Neural progenitor cell (in vitro differentiated cells): ENCODE measurements around the gene NHLH1. TPM values are rescaled to one million over a fixed set of nuclear protein-coding genes. Genes with fewer than 3 reads are reported as not detected.
A peak's percentile ranks its signal among the peaks of the same experiment; 100 is the strongest.

Experiments
- DNase-seq: peaks from one replicate; pipeline ENCODE4 v3.0.0-alpha.2; 2016; ENCODE audit warnings: low spot score
- H2AFZ ChIP-seq: fragments of 200-600 bp; sonication (generic); replicated peaks from 2 replicates; pipeline ENCODE4 v1.6.1; 2016; ENCODE audit warnings: antibody characterized with exemption
- H3F3A ChIP-seq: fragments of 200-600 bp; sonication (generic); 2 replicates; pipeline ENCODE4 v1.6.1; 2016; ENCODE audit warnings: antibody characterized with exemption, low read depth
- H3K27ac ChIP-seq: fragments of 200-600 bp; sonication (generic); 2 replicates; pipeline ENCODE4 v1.5.1; 2016; ENCODE audit warnings: mild to moderate bottlenecking
- H3K27me3 ChIP-seq: fragments of 200-600 bp; sonication (generic); 2 replicates; pipeline ENCODE4 v1.6.1; 2016; ENCODE audit warnings: mild to moderate bottlenecking, moderate library complexity
- H3K36me3 ChIP-seq: fragments of 200-600 bp; sonication (generic); 2 replicates; pipeline ENCODE4 v1.5.1; 2016
- H3K4me1 ChIP-seq: fragments of 200-600 bp; sonication (generic); 2 replicates; pipeline ENCODE4 v1.6.1; 2016; ENCODE audit warnings: mixed run types
- H3K4me2 ChIP-seq: fragments of 200-600 bp; sonication (generic); 2 replicates; pipeline ENCODE4 v1.6.1; 2016
- H3K4me3 ChIP-seq: fragments of 200-600 bp; sonication (generic); 2 replicates; pipeline ENCODE4 v1.5.1; 2016
- H3K79me2 ChIP-seq: fragments of 200-600 bp; sonication (generic); 2 replicates; pipeline ENCODE4 v1.6.1; 2016; ENCODE audit warnings: low read depth
- H3K9ac ChIP-seq: fragments of 200-600 bp; sonication (generic); 2 replicates; pipeline ENCODE4 v1.6.1; 2016
- H3K9me3 ChIP-seq: fragments of 200-600 bp; sonication (generic); 2 replicates; pipeline ENCODE4 v1.5.1; 2016; ENCODE audit warnings: low read depth
- H4K20me1 ChIP-seq: fragments of 200-600 bp; sonication (generic); 2 replicates; pipeline ENCODE4 v1.6.1; 2016; ENCODE audit warnings: low read depth
- H3K27ac Mint-ChIP-seq: 3 replicates; pipeline ENCODE4 v1.8.0; 2021; ENCODE audit warnings: mixed read lengths
- H3K27me3 Mint-ChIP-seq: 2 replicates; pipeline ENCODE4 v1.8.0; 2022; ENCODE audit warnings: low read depth, mild to moderate bottlenecking, inconsistent platforms, moderate library complexity, mixed read lengths; ENCODE audit not compliant: insufficient read depth
- H3K36me3 Mint-ChIP-seq: 3 replicates; pipeline ENCODE4 v1.8.0; 2021; ENCODE audit warnings: mixed read lengths
- H3K4me1 Mint-ChIP-seq: 3 replicates; pipeline ENCODE4 v1.8.0; 2021; ENCODE audit warnings: mixed read lengths
- H3K4me3 Mint-ChIP-seq: 3 replicates; pipeline ENCODE4 v1.8.0; 2021; ENCODE audit warnings: mild to moderate bottlenecking, moderate library complexity, mixed read lengths
- H3K9me3 Mint-ChIP-seq: 3 replicates; pipeline ENCODE4 v1.8.0; 2020; ENCODE audit warnings: mixed read lengths
- EZH2 ChIP-seq: fragments of 200-600 bp; sonication (generic); IDR thresholded peaks from 2 replicates; pipeline ENCODE4 v1.6.1; 2017; ENCODE audit warnings: antibody characterized with exemption, mild to moderate bottlenecking, moderate library complexity
- EZH2phosphoT487 ChIP-seq: fragments of 200-600 bp; sonication (generic); IDR thresholded peaks from 2 replicates; pipeline ENCODE4 v1.6.1; 2017; ENCODE audit warnings: antibody characterized with exemption
- total RNA-seq: library from RNA; depleted of rRNA; stranded (reverse); fragments of >200 nt; gene quantifications from 2 replicates; pipeline ENCODE4 v1.2.3, GENCODE V29; 2015; ENCODE audit warnings: low replicate concordance
- TF ChIP-seq, protein P1 (sequence below): fragments of 200-600 bp; sonication (generic); IDR thresholded peaks from 2 replicates; pipeline ENCODE4 v1.5.1; 2017; ENCODE audit warnings: antibody characterized with exemption, mild to moderate bottlenecking

NHLH1 gene
- total RNA-seq, 1 donor from 2014 or later = 0.07 TPM

GRCh38 chr1:160342953-160343869, 23.7 kb upstream of the NHLH1 start, which contains the start of the genes COPA and NCSTN:
COPA (minus strand) TSS chr1:160343250; CDS start chr1:160343170, 80 bp downstream.
NCSTN (plus strand) TSS chr1:160343383; CDS start chr1:160343397, 14 bp downstream.
- H3K36me3 Mint-ChIP-seq = peaks cover 13% of the 10 kb centered on the region
- H3K27me3 ChIP-seq = no peaks in the 10 kb centered on the region

DNA sequence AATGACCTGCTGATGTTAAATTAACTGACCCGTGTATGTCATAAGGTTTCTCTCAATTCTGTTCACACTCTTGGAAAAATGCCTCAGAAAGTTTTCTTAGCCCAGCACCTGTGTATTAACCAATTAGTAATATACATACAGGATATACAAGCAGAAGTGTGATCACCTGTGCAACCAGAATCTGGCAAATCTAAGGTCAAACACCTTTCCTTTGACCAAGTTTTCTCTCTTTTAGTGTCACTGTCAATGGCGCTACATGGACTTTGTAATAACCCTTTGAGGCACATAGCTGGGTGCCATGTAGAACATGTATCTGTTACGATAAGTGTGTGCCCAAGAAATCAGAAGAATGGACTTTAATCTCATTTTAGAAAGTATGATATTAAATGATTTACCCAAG, 22.6 kb upstream of the NHLH1 start:
- Mint-ChIP-seq H3K4me3 (peak overlapping the region; percentile 99), H3K4me1 (peaks cover 30% of the 10 kb centered on the region), H3K27me3 (peaks cover 2% of the 10 kb centered on the region), H3K9me3 (no peaks in the 10 kb centered on the region), H3K27ac (peak overlapping the region; percentile 95), H3K36me3 (peaks cover 6% of the 10 kb centered on the region)
- Histone ChIP-seq H3K4me1 (peaks cover 16% of the 10 kb centered on the region), H2AFZ (no peak overlapping the region), H3K27ac (no peak overlapping the region), H3K9ac (peak overlapping the region; percentile 96), H3F3A (no peaks in the 10 kb centered on the region), H3K9me3 (no peaks in the 10 kb centered on the region), H3K36me3 (no peaks in the 10 kb centered on the region), H4K20me1 (peaks cover 20% of the 10 kb centered on the region), H3K27me3 (no peaks in the 10 kb centered on the region), H3K79me2 (peaks cover 70% of the 10 kb centered on the region), H3K4me2 (peak overlapping the region; percentile 89), H3K4me3 (peak overlapping the region; percentile 63)
- DNase-seq = no peak
- TF ChIP-seq EZH2phosphoT487 = no peak
- TF ChIP-seq, protein P1, sequence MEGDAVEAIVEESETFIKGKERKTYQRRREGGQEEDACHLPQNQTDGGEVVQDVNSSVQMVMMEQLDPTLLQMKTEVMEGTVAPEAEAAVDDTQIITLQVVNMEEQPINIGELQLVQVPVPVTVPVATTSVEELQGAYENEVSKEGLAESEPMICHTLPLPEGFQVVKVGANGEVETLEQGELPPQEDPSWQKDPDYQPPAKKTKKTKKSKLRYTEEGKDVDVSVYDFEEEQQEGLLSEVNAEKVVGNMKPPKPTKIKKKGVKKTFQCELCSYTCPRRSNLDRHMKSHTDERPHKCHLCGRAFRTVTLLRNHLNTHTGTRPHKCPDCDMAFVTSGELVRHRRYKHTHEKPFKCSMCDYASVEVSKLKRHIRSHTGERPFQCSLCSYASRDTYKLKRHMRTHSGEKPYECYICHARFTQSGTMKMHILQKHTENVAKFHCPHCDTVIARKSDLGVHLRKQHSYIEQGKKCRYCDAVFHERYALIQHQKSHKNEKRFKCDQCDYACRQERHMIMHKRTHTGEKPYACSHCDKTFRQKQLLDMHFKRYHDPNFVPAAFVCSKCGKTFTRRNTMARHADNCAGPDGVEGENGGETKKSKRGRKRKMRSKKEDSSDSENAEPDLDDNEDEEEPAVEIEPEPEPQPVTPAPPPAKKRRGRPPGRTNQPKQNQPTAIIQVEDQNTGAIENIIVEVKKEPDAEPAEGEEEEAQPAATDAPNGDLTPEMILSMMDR = no peak
- TF ChIP-seq EZH2 = no peak

More at GRCh38 chr1:160342953-160343869, 23.7 kb upstream of the NHLH1 start, which contains the start of the genes COPA and NCSTN:
- Histone ChIP-seq H3K27ac (peak within 1 kb of the TSS; percentile 34), H3K4me1 (peaks cover 16% of the 10 kb centered on the region), H3K9ac (peak within 1 kb of the TSS; percentile 96), H3K36me3 (no peaks in the 10 kb centered on the region), H3F3A (no peaks in the 10 kb centered on the region), H2AFZ (peak within 1 kb of the TSS; percentile 94), H3K9me3 (no peaks in the 10 kb centered on the region), H3K4me3 (peak within 1 kb of the TSS; percentile 63), H3K79me2 (peaks cover 71% of the 10 kb centered on the region), H4K20me1 (peaks cover 19% of the 10 kb centered on the region), H3K4me2 (peak within 1 kb of the TSS; percentile 89)
- peaks cover 30% of the 10 kb centered on the region for H3K4me1 Mint-ChIP-seq
- DNase-seq = peak; percentile 98
- TF ChIP-seq EZH2 (no peak), EZH2phosphoT487 (no peak)
- TF ChIP-seq, protein P1 = no peak
- H3K4me3 Mint-ChIP-seq = peak within 1 kb of the TSS; percentile 99
- no peaks in the 10 kb centered on the region for H3K9me3 Mint-ChIP-seq
- peak within 1 kb of the TSS; percentile 95 for H3K27ac Mint-ChIP-seq
- H3K27me3 Mint-ChIP-seq = peaks cover 2% of the 10 kb centered on the region

DNA sequence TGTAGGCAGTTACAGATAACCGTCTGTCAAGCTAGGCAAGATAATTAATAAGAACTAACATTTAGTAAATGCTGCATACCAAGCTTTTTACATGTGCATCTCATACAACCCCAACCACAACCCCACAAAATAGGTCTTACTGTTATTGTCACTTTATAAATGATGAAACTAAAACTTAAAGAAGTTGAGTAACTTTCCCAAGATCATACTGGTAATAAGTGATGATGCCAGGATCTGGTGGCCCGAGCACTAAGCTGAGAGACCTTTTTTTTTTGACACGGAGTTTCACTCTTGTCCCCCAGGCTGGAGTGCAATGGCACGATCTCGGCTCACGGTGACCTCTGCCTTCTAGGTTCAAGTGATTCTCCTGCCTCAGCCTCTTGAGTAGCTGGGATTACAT, 21.9 kb upstream of the NHLH1 start:
- H4K20me1 ChIP-seq = peaks cover 20% of the 10 kb centered on the region
- no peak overlapping the region for H2AFZ ChIP-seq
- Mint-ChIP-seq H3K36me3 (peaks cover 7% of the 10 kb centered on the region), H3K4me1 (peaks cover 30% of the 10 kb centered on the region), H3K4me3 (peak overlapping the region; percentile 99), H3K27ac (no peak overlapping the region), H3K9me3 (no peaks in the 10 kb centered on the region), H3K27me3 (peaks cover 2% of the 10 kb centered on the region)
- no peaks in the 10 kb centered on the region for H3K9me3 ChIP-seq
- H3K27me3 ChIP-seq = no peaks in the 10 kb centered on the region
- H3K79me2 ChIP-seq = peaks cover 64% of the 10 kb centered on the region
- no peak overlapping the region for H3K4me2 ChIP-seq
- H3F3A ChIP-seq = no peaks in the 10 kb centered on the region
- H3K27ac ChIP-seq = no peak overlapping the region
- no peak overlapping the region for H3K4me3 ChIP-seq
- no peak for DNase-seq
- no peaks in the 10 kb centered on the region for H3K36me3 ChIP-seq
- TF ChIP-seq EZH2phosphoT487 (no peak), EZH2 (no peak)
- TF ChIP-seq, protein P1 = no peak
- no peak overlapping the region for H3K9ac ChIP-seq
- peaks cover 16% of the 10 kb centered on the region for H3K4me1 ChIP-seq
